Medulla oblongata (tissue), 1 donor: Measurements from ENCODE around the gene MYMX.
"Not testable (repeated sequence)": the region's sequence is repeated elsewhere in the genome, so short reads cannot be mapped to it uniquely, and the experiment has no call there.

ENCODE experiments used
- DNase-seq: peaks from one replicate; pipeline ENCODE4 v3.0.0-alpha.2; 2015; ENCODE audit errors: extremely low spot score

Gene MYMX

GRCh38 chr6:44219815-44220784, 3.4 kb downstream of the MYMX start:
- no peak for DNase-seq

DNA sequence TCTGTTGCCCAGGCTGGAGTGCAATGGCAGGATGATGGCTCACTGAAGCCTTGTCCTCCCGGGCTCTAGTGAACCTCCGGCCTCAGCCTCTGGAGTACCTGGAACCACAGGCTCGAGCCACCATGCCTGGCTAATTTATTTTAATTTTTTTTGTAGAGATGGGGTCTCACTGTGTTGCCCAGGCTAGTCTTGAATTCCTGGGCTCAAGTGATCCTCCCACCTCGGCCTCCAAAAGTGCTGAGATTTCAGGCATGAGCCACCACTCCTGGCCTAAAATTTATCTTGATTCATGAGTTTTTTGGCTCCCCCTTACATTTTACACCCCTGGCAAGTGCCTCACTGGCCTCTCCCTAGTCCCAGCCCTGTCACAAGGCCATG, 4.2 kb downstream of the MYMX start:
- no peak for DNase-seq

DNA sequence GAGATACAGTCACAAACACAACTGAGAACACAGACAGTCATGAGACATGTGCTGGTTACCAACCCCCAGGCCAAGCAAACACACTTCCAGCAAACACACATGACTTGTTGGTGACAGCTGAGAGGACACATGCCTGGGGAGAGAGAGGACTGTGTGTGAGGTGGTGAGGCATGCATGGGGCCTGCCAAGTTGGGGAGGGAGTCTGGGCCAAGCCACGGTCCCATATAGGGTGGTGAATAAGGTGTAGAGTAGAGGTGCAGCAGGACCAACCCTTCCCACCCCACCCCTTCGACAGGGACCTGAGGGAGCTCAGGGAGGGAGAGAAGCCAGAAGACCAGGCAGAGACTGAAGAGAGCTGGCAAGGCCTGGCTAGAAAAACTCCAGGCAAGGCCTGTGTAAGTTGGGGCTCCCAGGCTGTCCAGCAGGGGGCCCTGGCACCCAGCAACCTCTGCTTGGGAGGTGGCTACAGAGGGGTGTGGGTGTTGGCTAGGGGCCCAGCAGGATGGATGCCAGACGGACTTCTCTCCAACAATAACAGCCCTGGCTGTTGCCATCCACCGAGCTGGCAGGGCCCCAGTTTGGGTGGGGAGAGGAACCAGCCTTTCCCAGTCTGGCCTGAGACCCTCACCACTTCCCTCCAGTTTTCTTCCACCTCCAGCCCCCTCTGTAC, 4.7 kb downstream of the MYMX start:
- peak; percentile 84 for DNase-seq

DNA sequence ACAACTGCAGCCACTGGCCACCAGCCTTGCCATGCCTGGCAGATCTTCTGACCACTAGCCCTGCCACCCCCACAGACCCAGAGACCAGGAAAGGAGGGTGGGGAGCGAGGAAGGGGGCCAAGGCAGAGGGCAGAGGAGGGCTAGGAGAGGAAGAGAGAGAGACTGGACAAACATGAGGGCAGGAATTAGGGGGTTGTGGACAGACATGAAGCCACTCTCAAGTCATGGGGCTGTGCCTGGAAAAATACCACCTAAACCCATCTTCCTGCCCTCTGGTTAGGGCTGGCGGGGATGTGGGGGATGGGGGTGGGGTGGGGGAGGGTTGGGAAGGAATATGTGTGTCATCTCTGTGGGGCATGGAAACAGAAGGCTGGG, 5.2 kb downstream of the MYMX start:
- DNase-seq: no peak

DNA sequence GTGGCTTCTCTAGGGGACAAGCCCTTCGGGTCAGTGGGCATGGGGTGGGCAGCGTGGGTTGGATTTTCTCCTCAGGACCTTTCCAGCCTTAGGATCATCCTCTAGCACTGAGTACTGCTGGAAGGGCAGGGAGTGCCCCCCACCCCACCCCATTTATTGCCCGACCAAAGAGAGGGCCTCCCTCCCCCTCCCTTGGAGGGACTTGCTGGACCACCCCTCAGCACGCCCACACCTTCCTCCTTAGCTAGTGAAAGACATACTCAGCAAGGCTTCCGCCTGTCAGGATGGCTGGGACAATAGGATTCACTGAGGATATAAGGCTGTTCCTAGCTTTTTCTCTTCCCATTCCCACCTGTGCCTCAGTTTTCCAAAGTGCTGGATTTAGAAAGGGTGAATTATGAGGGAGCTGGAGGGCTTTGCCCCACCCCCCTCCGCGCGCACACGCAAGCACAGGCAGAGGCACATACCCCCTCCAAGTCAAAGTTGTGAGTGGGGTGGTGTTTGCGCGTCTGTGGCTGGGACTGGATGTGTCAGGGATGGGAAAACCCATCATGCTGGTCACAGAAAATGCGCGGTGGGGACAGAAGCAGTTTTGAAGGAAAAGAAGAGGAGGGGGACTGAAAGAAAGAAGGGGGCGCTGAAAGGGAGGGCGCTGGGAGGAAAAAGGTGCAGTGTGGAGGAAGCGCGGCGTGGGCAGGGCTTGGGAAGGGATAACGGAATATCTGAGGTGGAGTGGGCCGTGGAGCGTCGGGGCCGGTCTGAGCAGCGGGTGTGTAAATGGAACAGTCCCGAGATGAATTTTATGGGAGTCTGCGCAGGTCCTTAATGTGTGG, 6.0 kb downstream of the MYMX start:
- no peak for DNase-seq

GRCh38 chr6:44223319-44224028, 6.7 kb downstream of the MYMX start, which contains the start of gene SLC29A1:
Gene SLC29A1 (plus strand): TSS chr6:44223595. CDS start chr6:44227314, 3,719 bp downstream.
- peak; percentile 63 for DNase-seq

DNA sequence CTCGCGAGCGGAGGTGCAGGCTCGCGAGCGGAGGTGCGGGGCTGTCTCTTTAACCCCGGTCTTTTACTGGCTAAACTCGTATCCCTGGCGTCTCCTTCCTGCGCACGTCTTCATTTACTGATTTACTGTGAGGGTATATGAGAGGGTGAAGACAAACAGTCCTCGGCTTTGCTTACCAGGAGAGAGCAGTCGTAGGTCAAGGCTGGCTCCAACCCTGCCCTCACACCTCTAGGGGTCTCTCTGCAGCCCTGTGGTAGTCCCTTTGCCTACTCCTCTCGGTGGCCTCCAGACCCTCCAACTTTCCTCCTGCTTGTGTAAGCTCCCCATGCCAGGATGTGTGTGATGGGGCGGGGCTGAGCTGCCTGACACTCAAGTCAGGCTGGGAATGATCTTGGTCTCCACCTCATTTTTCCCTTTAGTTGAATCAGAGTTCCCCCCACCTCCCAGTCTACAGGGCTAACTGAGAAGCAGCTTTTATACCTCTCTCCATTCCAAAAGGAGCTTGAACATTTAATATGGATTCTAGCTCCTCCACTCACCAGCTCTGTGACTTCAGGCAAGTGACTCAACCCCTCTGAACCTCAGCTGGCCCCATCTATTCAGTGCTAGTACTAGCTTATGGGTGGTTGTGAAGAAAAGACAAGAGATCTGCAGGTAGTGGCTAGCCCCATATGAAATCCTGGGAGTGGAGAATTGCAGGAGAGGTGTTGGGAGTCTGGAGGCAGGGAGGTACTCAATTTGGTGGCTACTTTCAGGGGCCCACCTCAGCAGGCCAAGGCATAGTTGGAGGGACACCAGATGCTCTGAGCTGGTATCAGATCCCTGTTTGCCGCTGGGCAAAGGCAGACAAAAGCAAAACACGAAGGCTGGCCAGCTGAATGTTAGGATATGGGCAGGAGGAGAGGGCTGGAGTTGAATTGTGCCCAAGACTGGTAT, 7.6 kb downstream of the MYMX start:
- no peak for DNase-seq

DNA sequence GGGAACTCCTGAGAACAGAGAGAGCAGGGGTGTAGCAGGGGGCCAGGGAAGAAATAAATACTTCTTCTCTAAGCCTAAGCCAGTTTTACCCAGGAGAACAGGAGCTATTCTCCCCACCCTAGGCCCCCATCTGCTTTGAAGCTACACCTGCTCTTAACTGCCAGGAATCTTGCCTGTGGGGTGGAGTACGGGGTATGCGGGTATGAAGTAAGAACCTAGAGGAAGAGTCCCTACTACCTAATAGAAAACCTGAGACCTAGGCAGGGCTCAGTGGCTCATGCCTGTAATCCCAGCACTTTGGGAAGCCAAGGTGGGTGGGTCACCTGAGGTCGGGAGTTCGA, 8.2 kb downstream of the MYMX start:
- no peak for DNase-seq

GRCh38 chr6:44225579-44226325, 9.0 kb downstream of the MYMX start:
- DNase-seq: no peak

- DNase-seq: no peak
Measured at GRCh38 chr6:44226368-44227147, 9.8 kb downstream of the MYMX start.

- DNase-seq: no peak
Measured at GRCh38 chr6:44227148-44227793, 10.5 kb downstream of the MYMX start.

- no peak for DNase-seq
Measured at GRCh38 chr6:44228031-44228430, 11.3 kb downstream of the MYMX start.

- DNase-seq: no peak
Measured at GRCh38 chr6:44228433-44228832, 11.7 kb downstream of the MYMX start.

GRCh38 chr6:44228836-44229235, 12.1 kb downstream of the MYMX start:
- no peak for DNase-seq

DNA sequence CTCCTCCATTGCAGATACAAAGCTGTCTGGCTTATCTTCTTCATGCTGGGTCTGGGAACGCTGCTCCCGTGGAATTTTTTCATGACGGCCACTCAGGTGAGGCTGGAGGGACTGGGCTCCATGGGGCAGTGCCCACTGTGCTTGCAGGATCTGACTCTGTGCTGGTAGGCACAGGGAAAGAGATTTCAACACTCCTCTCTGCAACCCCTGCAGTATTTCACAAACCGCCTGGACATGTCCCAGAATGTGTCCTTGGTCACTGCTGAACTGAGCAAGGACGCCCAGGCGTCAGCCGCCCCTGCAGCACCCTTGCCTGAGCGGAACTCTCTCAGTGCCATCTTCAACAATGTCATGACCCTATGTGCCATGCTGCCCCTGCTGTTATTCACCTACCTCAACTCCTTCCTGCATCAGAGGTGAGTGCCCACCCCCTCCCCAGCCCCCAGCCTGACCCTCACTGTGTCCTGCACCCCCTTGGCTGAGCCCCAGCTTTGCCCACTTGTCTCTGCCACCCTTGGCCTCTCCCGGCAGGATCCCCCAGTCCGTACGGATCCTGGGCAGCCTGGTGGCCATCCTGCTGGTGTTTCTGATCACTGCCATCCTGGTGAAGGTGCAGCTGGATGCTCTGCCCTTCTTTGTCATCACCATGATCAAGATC, 12.8 kb downstream of the MYMX start:
- no peak for DNase-seq

DNA sequence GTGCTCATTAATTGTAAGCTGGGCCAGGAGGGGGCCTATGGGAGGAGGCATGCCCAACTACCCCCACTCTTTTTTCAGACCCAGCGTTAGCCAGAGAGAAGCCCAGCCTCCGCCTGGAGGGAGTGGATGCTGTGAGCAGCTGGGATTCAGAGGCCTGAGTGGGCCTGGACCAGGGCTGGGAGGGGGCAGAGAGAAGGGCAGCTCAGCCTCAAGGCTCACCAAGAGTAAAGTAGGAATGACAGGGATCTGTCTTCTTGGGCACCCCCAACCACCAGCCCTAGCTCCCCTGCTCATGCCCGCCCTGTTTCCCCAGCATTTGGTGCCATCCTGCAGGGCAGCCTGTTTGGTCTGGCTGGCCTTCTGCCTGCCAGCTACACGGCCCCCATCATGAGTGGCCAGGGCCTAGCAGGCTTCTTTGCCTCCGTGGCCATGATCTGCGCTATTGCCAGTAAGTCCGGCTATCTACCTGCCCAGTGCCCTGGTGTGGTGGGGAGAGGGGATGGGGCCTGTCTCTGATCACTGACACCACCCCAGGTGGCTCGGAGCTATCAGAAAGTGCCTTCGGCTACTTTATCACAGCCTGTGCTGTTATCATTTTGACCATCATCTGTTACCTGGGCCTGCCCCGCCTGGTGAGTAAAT, 13.4 kb downstream of the MYMX start:
- no peak for DNase-seq

DNA sequence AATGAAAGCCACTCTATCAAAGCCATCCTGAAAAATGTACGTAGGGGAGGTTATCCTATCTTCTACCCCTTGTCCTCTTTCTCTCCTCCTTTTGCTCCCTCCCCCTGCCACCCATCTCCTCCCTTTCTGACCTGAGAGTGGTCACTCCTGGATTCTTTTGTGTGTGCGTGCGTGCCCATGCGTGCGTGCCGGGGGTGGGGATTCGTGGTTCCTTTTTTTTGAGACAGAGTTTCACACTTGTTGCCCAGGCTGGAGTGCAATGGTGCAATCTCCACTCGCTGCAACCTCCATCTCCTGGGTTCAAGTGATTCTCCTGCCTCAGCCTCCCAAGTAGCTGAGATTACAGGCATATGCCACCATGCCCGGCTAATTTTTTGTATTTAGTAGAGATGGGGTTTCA, 14.7 kb downstream of the MYMX start:
- DNase-seq: not testable (repeated sequence)
